NCI-H187 treated with DMSO at 0.1 percent for 48 hours (cell line): ENCODE results near the gene MESD.

Experiments used
- DNase-seq: peaks from one replicate; lab custom pipeline; 2025; lab: John Stamatoyannopoulos, UW

Gene MESD

GRCh38 chr15:80902298-80902801 is 87.3 kb downstream of the MESD start:
- no peak for DNase-seq

- no peak for DNase-seq
Measured at GRCh38 chr15:80898040-80898439, 91.6 kb downstream of the MESD start.
